NT2/D1 (cell line): Measurements from ENCODE around the gene CACNA1D.

Experiments used
- DNase-seq: peaks from one replicate; pipeline ENCODE4 v3.0.0-alpha.2; 2011; ENCODE audit warnings: low read depth, low spot score
- H3K27me3 ChIP-seq: 2 replicates; pipeline ENCODE4 v1.6.0; 2011; ENCODE audit warnings: mild to moderate bottlenecking; ENCODE audit not compliant: insufficient read length, insufficient read depth
- H3K36me3 ChIP-seq: 2 replicates; pipeline ENCODE4 v1.6.1; 2011; ENCODE audit warnings: mild to moderate bottlenecking, low read length, mixed read lengths; ENCODE audit not compliant: insufficient read depth, insufficient read length
- H3K4me1 ChIP-seq: 2 replicates; pipeline ENCODE4 v1.5.1; 2011; ENCODE audit not compliant: insufficient read depth, insufficient read length
- H3K4me3 ChIP-seq: 2 replicates; pipeline ENCODE4 v1.5.1; 2011; ENCODE audit warnings: low read depth; ENCODE audit not compliant: insufficient read length
- H3K9ac ChIP-seq: 2 replicates; pipeline ENCODE4 v1.6.0; 2011; ENCODE audit warnings: low read depth; ENCODE audit not compliant: insufficient read length
- H3K9me3 ChIP-seq: 2 replicates; pipeline ENCODE4 v1.5.1; 2011; ENCODE audit warnings: mild to moderate bottlenecking, low read length; ENCODE audit not compliant: insufficient read depth
- SUZ12 ChIP-seq: IDR thresholded peaks from 2 replicates; pipeline ENCODE4 v1.6.1; 2011; ENCODE audit not compliant: insufficient read length, insufficient read depth; ENCODE audit errors: extremely low read depth
- YY1 ChIP-seq: IDR thresholded peaks from 2 replicates; pipeline ENCODE4 v1.6.1; 2011; ENCODE audit not compliant: insufficient read length, insufficient read depth
- ZNF274 ChIP-seq: IDR thresholded peaks from 2 replicates; pipeline ENCODE4 v1.6.1; 2011; ENCODE audit warnings: mild to moderate bottlenecking, low read depth, low read length

Gene CACNA1D

DNA sequence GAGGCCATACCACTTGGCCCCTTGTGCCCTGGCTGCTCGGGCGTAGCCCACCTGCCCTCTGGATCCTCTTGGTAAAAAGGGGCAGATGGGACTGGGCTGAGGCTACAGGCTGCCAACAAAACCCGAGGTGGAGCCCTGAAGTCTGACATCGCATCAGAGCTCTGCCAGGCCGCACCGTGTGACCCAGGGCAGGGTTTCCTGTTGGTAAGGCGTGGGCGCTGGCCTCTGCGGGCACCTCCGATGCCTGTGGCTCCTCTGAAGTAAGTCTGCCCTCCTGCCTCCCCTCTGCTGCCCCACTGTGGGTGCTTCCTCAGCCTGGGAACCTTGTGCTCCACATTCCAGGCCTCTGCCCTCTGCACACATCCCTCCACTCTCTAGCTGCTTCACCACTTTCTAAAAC lies 342.9 kb downstream of the CACNA1D start:
- Histone ChIP-seq H3K4me3 (no peak overlapping the region), H3K9me3 (no peaks in the 10 kb centered on the region), H3K9ac (no peak overlapping the region), H3K4me1 (peaks cover 2% of the 10 kb centered on the region), H3K36me3 (peaks cover 30% of the 10 kb centered on the region), H3K27me3 (no peaks in the 10 kb centered on the region)
- TF ChIP-seq YY1, result no peak
- TF ChIP-seq SUZ12, result no peak
- no peak for TF ChIP-seq ZNF274
- no peak for DNase-seq

- no peak for DNase-seq
- peaks cover 26% of the 10 kb centered on the region for H3K4me1 ChIP-seq
- no peak overlapping the region for H3K9ac ChIP-seq
- H3K4me3 ChIP-seq, result no peak overlapping the region
- H3K36me3 ChIP-seq, result peaks cover 26% of the 10 kb centered on the region
- no peaks in the 10 kb centered on the region for H3K9me3 ChIP-seq
- TF ChIP-seq ZNF274 (no peak), SUZ12 (no peak), YY1 (no peak)
- no peaks in the 10 kb centered on the region for H3K27me3 ChIP-seq
These were observed 346.9 kb downstream of the CACNA1D start for GRCh38 chr3:53841296-53841695.

GRCh38 chr3:53842436-53843194 lies 348.2 kb downstream of the CACNA1D start:
- H3K9ac ChIP-seq, result peak overlapping the region; percentile 39
- no peak for DNase-seq
- H3K4me1 ChIP-seq, result peaks cover 26% of the 10 kb centered on the region

DNA sequence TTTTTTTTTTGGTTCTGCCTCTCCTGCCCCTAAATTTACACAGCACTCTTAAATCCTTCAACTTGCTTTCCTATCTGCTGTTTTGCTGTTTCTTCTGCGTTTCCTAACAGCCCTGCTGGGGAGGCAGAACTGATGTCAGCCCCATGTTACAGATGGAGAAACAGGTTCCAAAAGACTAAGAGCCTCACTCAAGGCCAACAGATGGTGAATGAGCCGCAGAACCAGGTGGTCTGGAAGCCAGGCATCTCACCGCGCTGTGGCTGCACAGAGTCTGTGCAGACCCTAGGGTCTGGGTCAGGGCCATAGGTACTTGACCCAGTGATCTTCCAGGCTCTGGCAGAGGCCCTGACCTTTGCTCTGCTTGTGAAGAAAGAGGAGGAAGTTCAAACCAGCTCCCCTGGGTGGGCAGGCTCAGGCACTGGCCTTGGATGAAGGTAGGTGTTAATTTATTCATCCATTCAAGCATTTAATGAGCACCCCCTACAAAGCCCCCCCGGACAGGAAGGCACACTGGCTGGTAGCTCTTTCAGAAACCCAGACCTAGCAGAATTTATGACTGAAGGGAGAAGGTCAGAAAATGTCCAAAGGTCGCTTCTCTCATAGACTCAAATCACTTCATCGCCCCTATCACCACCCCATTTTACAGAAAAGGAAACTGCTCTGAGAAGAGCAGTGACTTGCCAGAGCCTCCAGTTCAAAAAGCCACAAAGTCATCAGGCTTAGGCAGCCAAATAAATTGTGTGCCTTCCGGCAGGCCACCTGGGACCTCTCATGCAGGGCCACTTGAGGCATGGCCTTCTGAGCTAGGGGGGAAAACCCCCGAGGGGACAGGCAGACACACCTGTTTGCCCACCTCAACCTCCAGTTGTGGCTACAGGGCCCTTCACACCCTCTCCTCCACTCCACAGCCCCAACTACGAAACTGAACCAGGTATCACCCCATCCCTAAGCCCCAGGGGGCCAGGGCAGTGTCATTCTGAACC lies 349.1 kb downstream of the CACNA1D start:
- TF ChIP-seq ZNF274 (no peak), YY1 (no peak)
- Histone ChIP-seq H3K4me3 (no peak overlapping the region), H3K27me3 (peaks cover 8% of the 10 kb centered on the region), H3K36me3 (peaks cover 22% of the 10 kb centered on the region), H3K4me1 (peaks cover 26% of the 10 kb centered on the region), H3K9ac (no peak overlapping the region), H3K9me3 (no peaks in the 10 kb centered on the region)
- DNase-seq, result no peak

More at GRCh38 chr3:53842436-53843194, 348.2 kb downstream of the CACNA1D start:
- H3K27me3 ChIP-seq, result peaks cover 8% of the 10 kb centered on the region
- H3K36me3 ChIP-seq, result peaks cover 22% of the 10 kb centered on the region
- no peaks in the 10 kb centered on the region for H3K9me3 ChIP-seq
- no peak overlapping the region for H3K4me3 ChIP-seq
- TF ChIP-seq YY1, result no peak

DNA sequence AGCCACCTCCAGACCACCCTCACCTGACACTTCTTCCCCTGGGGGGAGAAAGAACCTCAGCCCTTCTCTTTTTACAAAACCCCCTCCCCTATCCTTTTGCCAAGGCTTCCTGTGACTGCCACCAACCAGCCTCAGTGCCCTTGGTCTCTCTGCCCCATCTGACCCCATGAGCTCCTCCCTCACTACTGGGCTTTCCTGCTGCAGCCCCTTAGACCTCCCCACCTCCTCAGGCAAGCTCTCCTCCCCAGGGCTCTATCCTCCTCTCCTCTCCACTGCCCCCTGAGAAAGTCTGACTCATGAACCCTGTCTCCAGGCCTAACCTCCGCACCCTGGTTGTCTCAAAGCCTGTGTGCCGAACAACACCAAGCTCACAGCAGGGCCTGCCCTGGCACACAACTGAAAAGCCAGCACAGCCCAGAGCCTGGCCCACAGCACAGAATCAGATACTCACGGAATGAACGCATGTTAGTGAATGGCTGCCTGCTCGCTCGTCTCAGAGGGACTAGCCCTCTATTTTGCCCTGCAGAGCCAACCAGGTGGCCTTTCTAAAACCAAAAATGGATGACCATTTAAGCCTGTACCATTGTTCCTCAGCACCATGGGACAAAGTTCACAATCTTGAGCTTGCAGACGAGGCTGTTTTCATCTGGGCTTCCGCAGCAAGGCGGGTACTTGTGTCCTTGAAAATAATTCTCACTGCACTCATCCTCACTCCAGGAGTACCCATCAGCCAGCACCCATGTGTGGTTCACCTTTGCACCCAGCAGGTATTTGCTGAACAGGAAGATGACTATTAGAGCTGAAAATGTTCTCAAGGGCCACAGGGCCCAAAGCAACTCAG lies 350.1 kb downstream of the CACNA1D start:
- Histone ChIP-seq H3K9me3 (no peaks in the 10 kb centered on the region), H3K36me3 (peaks cover 19% of the 10 kb centered on the region), H3K9ac (no peak overlapping the region), H3K4me3 (peak overlapping the region; percentile 71), H3K27me3 (peaks cover 8% of the 10 kb centered on the region), H3K4me1 (peaks cover 26% of the 10 kb centered on the region)
- no peak for TF ChIP-seq YY1
- TF ChIP-seq SUZ12, result no peak
- no peak for TF ChIP-seq ZNF274
- no peak for DNase-seq

DNA sequence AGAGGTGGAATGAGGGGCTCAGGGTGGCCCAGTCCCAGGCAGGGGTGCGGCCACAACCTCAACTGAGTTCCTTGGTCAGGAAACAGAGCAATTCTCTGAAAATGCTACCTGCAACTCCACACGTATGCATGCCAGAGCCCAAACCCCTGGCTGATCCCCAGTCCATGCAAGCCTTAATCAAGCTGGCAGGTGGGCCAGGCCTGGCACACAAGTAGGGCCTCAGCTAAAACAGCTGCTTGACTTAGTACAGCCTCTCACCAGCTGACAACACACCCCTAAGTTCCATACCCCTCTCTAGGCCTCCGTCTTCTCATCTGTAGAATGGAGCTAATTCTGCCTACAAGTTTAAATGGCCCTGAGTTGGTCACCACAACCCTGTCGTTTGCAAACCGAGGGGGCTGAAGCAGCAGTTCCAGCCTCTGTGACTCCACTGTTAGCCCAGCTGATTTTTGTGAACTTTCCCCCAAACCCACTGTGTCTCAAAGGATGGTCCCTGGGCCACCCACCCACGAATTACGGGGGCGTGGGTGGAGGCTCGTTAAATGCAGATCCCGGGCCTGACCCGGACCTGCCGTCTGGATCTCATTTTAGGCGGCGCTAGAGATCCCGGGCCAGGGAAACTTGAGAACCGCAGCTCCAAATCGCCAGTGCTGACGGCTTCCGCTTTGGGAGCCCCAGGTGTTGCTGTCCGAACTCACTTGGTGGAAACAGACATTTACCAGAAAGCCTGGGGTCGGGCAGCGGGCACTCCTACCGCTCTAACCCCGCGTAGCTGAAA lies 350.9 kb downstream of the CACNA1D start:
- no peaks in the 10 kb centered on the region for H3K9me3 ChIP-seq
- peak overlapping the region; percentile 71 for H3K4me3 ChIP-seq
- H3K9ac ChIP-seq, result peak overlapping the region; percentile 94
- peak; percentile 66 for DNase-seq
- TF ChIP-seq YY1 (no peak), SUZ12 (no peak), ZNF274 (no peak)
- H3K27me3 ChIP-seq, result peaks cover 8% of the 10 kb centered on the region
- H3K36me3 ChIP-seq, result peaks cover 16% of the 10 kb centered on the region
- peaks cover 26% of the 10 kb centered on the region for H3K4me1 ChIP-seq
